A549 (cell line): ENCODE measurements around the gene LRRC36.

Experiments used
- JUNB ChIP-seq: fragments of >200 bp; sonication (Bioruptor Twin); formaldehyde crosslinking; IDR thresholded peaks from 2 replicates; pipeline ENCODE4 v1.6.1; 2016
- POLR2A ChIP-seq: IDR thresholded peaks from 2 replicates; pipeline ENCODE4 v1.6.1; 2012; ENCODE audit warnings: mild to moderate bottlenecking, low read length
- RNF2 ChIP-seq: fragments of 200-600 bp; sonication (generic); IDR thresholded peaks from 2 replicates; pipeline ENCODE4 v1.6.1; 2016; ENCODE audit warnings: low read depth, mild to moderate bottlenecking, antibody characterized with exemption, moderate library complexity, borderline replicate concordance
- SREBF2 ChIP-seq: fragments of 450-650 bp; IDR thresholded peaks from 2 replicates; pipeline ENCODE4 v1.6.1; 2014; ENCODE audit warnings: mild to moderate bottlenecking, moderate library complexity
- ZFP36 ChIP-seq: fragments of 450-650 bp; IDR thresholded peaks from 2 replicates; pipeline ENCODE4 v1.6.1; 2014; ENCODE audit warnings: borderline replicate concordance; ENCODE audit not compliant: partially characterized antibody
- TF ChIP-seq, protein P1 (sequence below): fragments of >200 bp; sonication (Bioruptor Twin); formaldehyde crosslinking; IDR thresholded peaks from 3 replicates; pipeline ENCODE4 v1.5.1; 2016
- TF ChIP-seq, protein P2 (sequence below): IDR thresholded peaks from 2 replicates; pipeline ENCODE4 v1.6.1; 2012

- TF ChIP-seq ZFP36 (no peak), RNF2 (no peak), POLR2A (no peak), JUNB (no peak), SREBF2 (no peak)
- TF ChIP-seq, protein P1, sequence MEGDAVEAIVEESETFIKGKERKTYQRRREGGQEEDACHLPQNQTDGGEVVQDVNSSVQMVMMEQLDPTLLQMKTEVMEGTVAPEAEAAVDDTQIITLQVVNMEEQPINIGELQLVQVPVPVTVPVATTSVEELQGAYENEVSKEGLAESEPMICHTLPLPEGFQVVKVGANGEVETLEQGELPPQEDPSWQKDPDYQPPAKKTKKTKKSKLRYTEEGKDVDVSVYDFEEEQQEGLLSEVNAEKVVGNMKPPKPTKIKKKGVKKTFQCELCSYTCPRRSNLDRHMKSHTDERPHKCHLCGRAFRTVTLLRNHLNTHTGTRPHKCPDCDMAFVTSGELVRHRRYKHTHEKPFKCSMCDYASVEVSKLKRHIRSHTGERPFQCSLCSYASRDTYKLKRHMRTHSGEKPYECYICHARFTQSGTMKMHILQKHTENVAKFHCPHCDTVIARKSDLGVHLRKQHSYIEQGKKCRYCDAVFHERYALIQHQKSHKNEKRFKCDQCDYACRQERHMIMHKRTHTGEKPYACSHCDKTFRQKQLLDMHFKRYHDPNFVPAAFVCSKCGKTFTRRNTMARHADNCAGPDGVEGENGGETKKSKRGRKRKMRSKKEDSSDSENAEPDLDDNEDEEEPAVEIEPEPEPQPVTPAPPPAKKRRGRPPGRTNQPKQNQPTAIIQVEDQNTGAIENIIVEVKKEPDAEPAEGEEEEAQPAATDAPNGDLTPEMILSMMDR: no peak
- TF ChIP-seq, protein P2, sequence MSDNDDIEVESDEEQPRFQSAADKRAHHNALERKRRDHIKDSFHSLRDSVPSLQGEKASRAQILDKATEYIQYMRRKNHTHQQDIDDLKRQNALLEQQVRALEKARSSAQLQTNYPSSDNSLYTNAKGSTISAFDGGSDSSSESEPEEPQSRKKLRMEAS: no peak
Observed at GRCh38 chr16:67357561-67357960, 30.9 kb downstream of the LRRC36 start.
